ENCODE data around the gene RALGAPA1.

RALGAPA1 gene

GRCh38 chr14:35558680-35559079 lies 250.4 kb downstream of the RALGAPA1 start:
- no peak for TF ChIP-seq CTCF (conservative IDR thresholded peaks at IDR 0.05)
- no peak for TF ChIP-seq ZFX (IDR thresholded peaks at IDR 0.05)
- H3K27ac ChIP-seq = no peak overlapping the region

- no peak overlapping the region for H3K27ac ChIP-seq
- TF ChIP-seq CTCF (conservative IDR thresholded peaks at IDR 0.05) (no peak), ZFX (IDR thresholded peaks at IDR 0.05) (no peak)
Measured at GRCh38 chr14:35557221-35557747, 251.8 kb downstream of the RALGAPA1 start.

GRCh38 chr14:35556548-35556947 lies 252.5 kb downstream of the RALGAPA1 start:
- no peak overlapping the region for H3K27ac ChIP-seq
- TF ChIP-seq ZFX (IDR thresholded peaks at IDR 0.05) = no peak

GRCh38 chr14:35553808-35554207 lies 255.3 kb downstream of the RALGAPA1 start:
- H3K27ac ChIP-seq = no peak overlapping the region

GRCh38 chr14:35551081-35551480 lies 258.0 kb downstream of the RALGAPA1 start:
- TF ChIP-seq ZFX (IDR thresholded peaks at IDR 0.05) (no peak), CTCF (conservative IDR thresholded peaks at IDR 0.05) (no peak)
- H3K27ac ChIP-seq = no peak overlapping the region

More at GRCh38 chr14:35553808-35554207, 255.3 kb downstream of the RALGAPA1 start:
- TF ChIP-seq ZFX (IDR thresholded peaks at IDR 0.05) (no peak), CTCF (conservative IDR thresholded peaks at IDR 0.05) (no peak)

- no peak overlapping the region for H3K27ac ChIP-seq
- TF ChIP-seq CTCF (conservative IDR thresholded peaks at IDR 0.05) (no peak), ZFX (IDR thresholded peaks at IDR 0.05) (no peak)
Measured at GRCh38 chr14:35549551-35549950, 259.5 kb downstream of the RALGAPA1 start.

- H3K27ac ChIP-seq = no peak overlapping the region
- TF ChIP-seq ZFX (IDR thresholded peaks at IDR 0.05) = no peak
- TF ChIP-seq CTCF (conservative IDR thresholded peaks at IDR 0.05) = no peak
Measured at GRCh38 chr14:35543006-35543405, 266.1 kb downstream of the RALGAPA1 start.

GRCh38 chr14:35539969-35540368 lies 269.1 kb downstream of the RALGAPA1 start:
- no peak overlapping the region for H3K27ac ChIP-seq
- no peak for TF ChIP-seq ZFX (IDR thresholded peaks at IDR 0.05)
- TF ChIP-seq CTCF (conservative IDR thresholded peaks at IDR 0.05) = no peak

Data from C4-2B (cell line).